H1 (cell line): ENCODE measurements around the gene MTTP. TPM values are rescaled to one million over a fixed set of nuclear protein-coding genes. Genes with fewer than 3 reads are reported as not detected.

Source experiments
- CTCF ChIA-PET: fragments of 300-600 bp; sonication (Branson Sonifier 250); formaldehyde crosslinking; loops from one replicate; lab custom pipeline; 2021; ENCODE audit not compliant: partially characterized antibody; lab: Charles Lee
- POLR2A ChIA-PET: fragments of 300-600 bp; sonication (Branson Sonifier 250); formaldehyde crosslinking; loops from one replicate; lab custom pipeline; 2021; ENCODE audit warnings: inconsistent platforms; ENCODE audit not compliant: partially characterized antibody; lab: Charles Lee
- DNase-seq, 2 experiments: peaks; one replicate each; pipeline versions ENCODE4 v3.0.0 to v3.0.0-alpha.2; 2010 to 2022; ENCODE audit warnings: low spot score in 2 of 2, low read depth in 1 of 2, mixed read lengths in 1 of 2
- FAIRE-seq: peaks from 2 replicates; lab custom pipeline; 2011; peaks lifted over from hg19 to GRCh38; lab: Jason Lieb, UNC
- H2AFZ ChIP-seq: 2 replicates; pipeline ENCODE4 v1.8.1; 2012; ENCODE audit warnings: low read length, inconsistent platforms
- H2AK5ac ChIP-seq: 2 replicates; pipeline ENCODE4 v1.6.1; 2013; ENCODE audit warnings: low read depth, low read length
- H2BK120ac ChIP-seq: replicated peaks from 2 replicates; pipeline ENCODE3; 2013; ENCODE audit warnings: low read depth, low read length, inconsistent platforms
- H2BK12ac ChIP-seq: 2 replicates; pipeline ENCODE4 v1.6.1; 2013; ENCODE audit warnings: low read depth, low read length
- H2BK15ac ChIP-seq: 2 replicates; pipeline ENCODE4 v1.6.1; 2013; ENCODE audit warnings: low read length
- H2BK20ac ChIP-seq: 2 replicates; pipeline ENCODE4 v1.6.1; 2013; ENCODE audit warnings: low read length
- H2BK5ac ChIP-seq: 2 replicates; pipeline ENCODE4 v1.6.1; 2013; ENCODE audit warnings: low read depth, low read length
- H3K14ac ChIP-seq: 2 replicates; pipeline ENCODE4 v1.6.1; 2013; ENCODE audit warnings: inconsistent platforms; ENCODE audit not compliant: insufficient read length
- H3K18ac ChIP-seq: 2 replicates; pipeline ENCODE4 v1.6.1; 2013; ENCODE audit warnings: low read length; ENCODE audit errors: extremely low read depth
- H3K23ac ChIP-seq: 2 replicates; pipeline ENCODE4 v1.6.1; 2013; ENCODE audit warnings: inconsistent platforms; ENCODE audit not compliant: insufficient read length
- H3K23me2 ChIP-seq: 2 replicates; pipeline ENCODE4 v1.6.1; 2013; ENCODE audit warnings: low read depth, low read length
- H3K27ac ChIP-seq: 2 replicates; pipeline ENCODE4 v1.6.1; 2011; ENCODE audit warnings: low read depth, low read length, inconsistent platforms
- H3K27me3 ChIP-seq, 4 experiments: replicated peaks in 1 of 4; 1 replicate in 1 of 4; 2 replicates in 3 of 4; pipeline versions ENCODE4 v1.6.1 to v1.8.1; 2011 to 2013; ENCODE audit warnings: low read length in 3 of 4, mild to moderate bottlenecking in 3 of 4, inconsistent platforms in 2 of 4, mixed read lengths in 2 of 4, moderate library complexity in 1 of 4; ENCODE audit not compliant: control insufficient read depth in 3 of 4, insufficient read depth in 3 of 4; ENCODE audit errors: extremely low read depth in 1 of 4
- H3K36me3 ChIP-seq, 4 experiments: 2 replicates each; pipeline versions ENCODE4 v1.6.1 to v1.8.1; 2011 to 2013; ENCODE audit warnings: mild to moderate bottlenecking in 4 of 4, low read length in 3 of 4, moderate library complexity in 2 of 4, control low read depth in 1 of 4, inconsistent platforms in 1 of 4; ENCODE audit not compliant: insufficient read depth in 4 of 4, control insufficient read depth in 2 of 4
- H3K4ac ChIP-seq: replicated peaks from 2 replicates; pipeline ENCODE3; 2013; ENCODE audit warnings: low read length, low read depth, mixed read lengths, inconsistent platforms; ENCODE audit not compliant: insufficient read length
- H3K4me1 ChIP-seq, 4 experiments: replicated peaks in 1 of 4; 1 replicate in 1 of 4; 2 replicates in 3 of 4; pipeline versions ENCODE4 v1.6.1 to v1.8.1; 2011 to 2013; ENCODE audit warnings: low read length in 3 of 4, inconsistent platforms in 2 of 4, mixed read lengths in 1 of 4; ENCODE audit not compliant: insufficient read depth in 4 of 4, control insufficient read depth in 3 of 4
- H3K4me2 ChIP-seq, 2 experiments: 2 replicates each; pipeline versions ENCODE4 v1.6.1 to v1.8.1; 2011 to 2013; ENCODE audit warnings: low read depth in 2 of 2, low read length in 2 of 2, control low read depth in 1 of 2, inconsistent platforms in 1 of 2, mild to moderate bottlenecking in 1 of 2; ENCODE audit not compliant: insufficient read depth in 1 of 2
- H3K4me3 ChIP-seq, 4 experiments: fragments of 200-600, 300-600 bp in 1 of 4; sonication (generic), shearing (Covaris generic), sonication (Bioruptor Twin) in 1 of 4; 2 replicates each; pipeline versions ENCODE4 v1.5.1 to v1.8.1; 2011 to 2016; ENCODE audit warnings: low read length in 4 of 4, low read depth in 3 of 4, control low read depth in 2 of 4, inconsistent platforms in 2 of 4, mild to moderate bottlenecking in 2 of 4, mixed read lengths in 1 of 4, moderate library complexity in 1 of 4; ENCODE audit not compliant: insufficient read depth in 2 of 4; ENCODE audit errors: extremely low read depth in 1 of 4
- H3K56ac ChIP-seq: replicated peaks from 2 replicates; pipeline ENCODE3; 2013; ENCODE audit warnings: low read depth, mild to moderate bottlenecking, mixed read lengths, low read length, inconsistent platforms; ENCODE audit not compliant: insufficient read length
- H3K79me1 ChIP-seq: 2 replicates; pipeline ENCODE4 v1.6.1; 2013; ENCODE audit warnings: low read depth, low read length, control low read depth
- H3K79me2 ChIP-seq, 2 experiments: 2 replicates each; pipeline versions ENCODE4 v1.6.1 to v1.8.1; 2012 to 2013; ENCODE audit warnings: low read length in 2 of 2, mild to moderate bottlenecking in 2 of 2, inconsistent platforms in 1 of 2; ENCODE audit not compliant: insufficient read depth in 2 of 2, control insufficient read depth in 1 of 2
- H3K9ac ChIP-seq, 4 experiments: replicated peaks in 1 of 4; 1 replicate in 1 of 4; 2 replicates in 3 of 4; pipeline versions ENCODE4 v1.6.1 to v1.8.1; 2011 to 2013; ENCODE audit warnings: low read depth in 3 of 4, low read length in 3 of 4, control low read depth in 2 of 4, mild to moderate bottlenecking in 2 of 4, moderate library complexity in 2 of 4, inconsistent platforms in 1 of 4; ENCODE audit errors: extremely low read depth in 1 of 4
- H3K9me3 ChIP-seq, 2 experiments: 2 replicates each; pipeline versions ENCODE4 v1.6.1 to v1.8.1; 2012 to 2013; ENCODE audit warnings: mild to moderate bottlenecking in 2 of 2, moderate library complexity in 2 of 2, control low read depth in 1 of 2, inconsistent platforms in 1 of 2, low read depth in 1 of 2, low read length in 1 of 2, mixed read lengths in 1 of 2; ENCODE audit not compliant: insufficient read depth in 2 of 2
- H4K20me1 ChIP-seq, 2 experiments: replicated peaks in 1 of 2; 2 replicates each; pipeline versions ENCODE3 to v1.8.1; 2011 to 2013; ENCODE audit warnings: inconsistent platforms in 2 of 2, low read length in 2 of 2, mild to moderate bottlenecking in 1 of 2; ENCODE audit not compliant: insufficient read depth in 2 of 2, control insufficient read depth in 1 of 2
- H4K5ac ChIP-seq: 2 replicates; pipeline ENCODE4 v1.6.1; 2013; ENCODE audit warnings: low read length, low read depth, mixed read lengths, inconsistent platforms; ENCODE audit not compliant: insufficient read length
- H4K8ac ChIP-seq: 2 replicates; pipeline ENCODE4 v1.8.0; 2013; ENCODE audit warnings: mild to moderate bottlenecking, moderate library complexity, low read length, inconsistent platforms; ENCODE audit not compliant: insufficient read depth; ENCODE audit errors: extremely low read depth
- H4K91ac ChIP-seq: replicated peaks from 2 replicates; pipeline ENCODE3; 2013; ENCODE audit warnings: low read length, mixed read lengths, inconsistent platforms; ENCODE audit not compliant: insufficient read length
- EGR1 ChIP-seq: IDR thresholded peaks from 2 replicates; pipeline ENCODE4 v1.6.1; 2011; ENCODE audit warnings: low read depth, low read length, borderline replicate concordance
- KDM1A ChIP-seq: fragments of 200-600, 300-600 bp; sonication (generic); IDR thresholded peaks from 2 replicates; pipeline ENCODE4 v1.7.1; 2016; ENCODE audit warnings: mild to moderate bottlenecking, low read length, borderline replicate concordance
- KDM4A ChIP-seq: IDR thresholded peaks from one replicate; pipeline ENCODE4 v1.7.1; 2012; ENCODE audit warnings: low read depth, mild to moderate bottlenecking, moderate library complexity, low read length, inconsistent platforms; ENCODE audit not compliant: severe bottlenecking
- SIN3A ChIP-seq, 2 experiments: IDR thresholded peaks in 1 of 2; conservative IDR thresholded peaks in 1 of 2; 2 replicates each; pipeline ENCODE4 v1.6.1; 2011 to 2012; ENCODE audit warnings: low read length in 2 of 2, improper control_type of control experiment in 1 of 2, low read depth in 1 of 2, mild to moderate bottlenecking in 1 of 2
- SIX5 ChIP-seq: IDR thresholded peaks from 2 replicates; pipeline ENCODE4 v1.6.1; 2011; ENCODE audit warnings: mild to moderate bottlenecking, low read depth, low read length
- ZNF274 ChIP-seq: IDR thresholded peaks from 2 replicates; pipeline ENCODE4 v1.7.0; 2012; ENCODE audit warnings: low read length, borderline replicate concordance; ENCODE audit errors: extremely low read depth
- WGBS, 2 experiments: shearing (Covaris generic) in 1 of 2; methylation state at CpG; one replicate each; pipeline versions ENCODE4 v1.1.6 to v1.1.7; 2013 to 2015; ENCODE audit warnings: low lambda C conversion rate in 2 of 2, mixed read lengths in 2 of 2, inconsistent platforms in 1 of 2, low coverage in 1 of 2, missing lambda C conversion rate in 1 of 2; ENCODE audit not compliant: insufficient replicate concordance in 2 of 2, insufficient coverage in 1 of 2, insufficient read length in 1 of 2; ENCODE audit errors: extremely low coverage in 1 of 2, missing lambda C conversion rate in 1 of 2; 5-methylcytosine and 5-hydroxymethylcytosine counted together
- polyA plus RNA-seq, 7 experiments: library from polyadenylated mRNA; depleted of rRNA in 3 of 7; stranded (reverse) in 5 of 7; unstranded in 2 of 7; fragments of >200 nt in 5 of 7; fragments of 200-250 nt in 2 of 7; gene quantifications; 1 replicate in 5 of 7; 2 replicates in 1 of 7; 4 replicates in 1 of 7; pipeline versions ENCODE4 v1.2.1 to v1.2.3, GENCODE V29; 2011 to 2013; ENCODE audit warnings: missing spikeins in 2 of 7, mixed read lengths in 2 of 7
- total RNA-seq: library from RNA; stranded (reverse); fragmentation: NEBNext Ultra II Directional; extraction: Animal tissue kit (Norgen Biotek cat#: 25700); gene quantifications from 2 replicates; pipeline ENCODE4 v1.2.1, GENCODE V29; 2021

The MTTP gene
- total and polyA plus RNA-seq, 2 of the 8 experiments (the other 6 are each of a cell fraction or from before 2014, with no cell fraction given): 0.12 to 0.26 TPM

GRCh38 chr4:99668472-99668871 is 93.8 kb downstream of the MTTP start:
- WGBS, 2 experiments: 100% methylated on average over 1 of the region's 1 CpG; no CpG with 5 or more reads in 1 of the 2 experiments
- Histone ChIP-seq H4K20me1 (no peaks in the 10 kb centered on the region), H3K4me1 (no peaks in the 10 kb centered on the region), H2AK5ac (no peak overlapping the region), H2BK20ac (no peak overlapping the region), H3K14ac (no peak overlapping the region), H3K23me2 (no peaks in the 10 kb centered on the region), H3K27ac (no peak overlapping the region), H3K27me3 (no peaks in the 10 kb centered on the region), H3K4me2 (no peak overlapping the region), H3K79me2 (no peaks in the 10 kb centered on the region), H3K9me3 (no peaks in the 10 kb centered on the region), H2BK5ac (no peak overlapping the region), H2AFZ (no peak overlapping the region), H3K79me1 (no peaks in the 10 kb centered on the region), H3K36me3 (no peaks in the 10 kb centered on the region), H2BK15ac (no peak overlapping the region), H3K4me3 (no peak overlapping the region), H4K91ac (no peak overlapping the region), H2BK12ac (no peak overlapping the region), H4K8ac (no peak overlapping the region), H3K56ac (no peak overlapping the region), H3K18ac (no peak overlapping the region), H3K9ac (no peak overlapping the region), H3K23ac (no peak overlapping the region), H4K5ac (no peak overlapping the region), H2BK120ac (no peak overlapping the region), H3K4ac (no peak overlapping the region)
- ChIA-PET POLR2A (no interaction called here), CTCF (no interaction called here)
- FAIRE-seq (no peak), DNase-seq (no peak)
- no peak for TF ChIP-seq ZNF274
- no peak for TF ChIP-seq SIN3A (conservative IDR thresholded peaks at IDR 0.05 in 1 of 2, IDR thresholded peaks at IDR 0.05 in 1 of 2; ENCODE audit: low read depth in 1 of 2, low read length in 2 of 2)
- no peak for TF ChIP-seq KDM4A
- TF ChIP-seq KDM1A: no peak
- TF ChIP-seq SIX5: no peak
- TF ChIP-seq EGR1: no peak
